Measurements from ENCODE around the gene MAGI2. TPM values are rescaled to one million over a fixed set of nuclear protein-coding genes. Genes with fewer than 3 reads are reported as not detected.

MAGI2 gene
- total RNA-seq, 1 donor from 2014 or later, result 13.3 TPM

DNA sequence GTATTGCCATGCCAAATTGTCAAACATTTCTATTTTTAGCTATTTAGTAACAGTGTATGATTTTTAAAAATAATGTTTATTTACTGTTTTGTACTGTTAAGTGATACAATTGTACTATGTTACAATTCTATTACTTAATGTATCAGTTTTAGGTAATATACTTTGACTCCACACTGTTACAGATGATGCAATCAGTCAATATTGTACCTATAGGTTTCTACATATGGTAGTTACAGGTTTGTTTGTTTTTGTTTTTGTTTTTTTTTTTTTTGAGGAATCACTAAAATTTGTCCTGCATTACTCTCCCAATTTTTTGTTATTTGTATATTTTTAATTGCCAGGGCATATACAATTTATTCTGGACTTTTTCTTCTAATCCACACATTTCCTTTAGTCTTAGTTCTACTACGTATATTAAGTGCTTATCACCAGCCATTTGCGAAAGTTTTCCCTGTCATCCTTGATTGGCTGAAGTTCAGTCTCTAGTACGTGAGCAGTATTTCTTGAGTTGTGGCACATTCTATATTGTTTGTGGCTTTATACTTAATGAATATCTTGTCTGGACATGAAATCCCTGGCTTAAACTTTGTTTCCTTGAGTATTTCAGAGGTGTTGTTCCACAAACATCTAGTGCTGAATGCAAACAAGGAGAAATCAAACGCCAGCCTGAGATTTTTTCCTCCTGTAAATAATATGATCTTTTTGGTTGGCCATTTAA lies 114.1 kb downstream of the MAGI2 start:
- Mint-ChIP-seq H3K27ac (no peak overlapping the region), H3K36me3 (no peaks in the 10 kb centered on the region), H3K27me3 (no peaks in the 10 kb centered on the region), H3K4me3 (no peak overlapping the region), H3K4me1 (ENCODE audit: unreplicated experiment) (peaks cover 7% of the 10 kb centered on the region), H3K9me3 (no peaks in the 10 kb centered on the region)
- no peak for DNase-seq (ENCODE audit: extremely low spot score, unreplicated experiment)
- TF ChIP-seq, protein P1, sequence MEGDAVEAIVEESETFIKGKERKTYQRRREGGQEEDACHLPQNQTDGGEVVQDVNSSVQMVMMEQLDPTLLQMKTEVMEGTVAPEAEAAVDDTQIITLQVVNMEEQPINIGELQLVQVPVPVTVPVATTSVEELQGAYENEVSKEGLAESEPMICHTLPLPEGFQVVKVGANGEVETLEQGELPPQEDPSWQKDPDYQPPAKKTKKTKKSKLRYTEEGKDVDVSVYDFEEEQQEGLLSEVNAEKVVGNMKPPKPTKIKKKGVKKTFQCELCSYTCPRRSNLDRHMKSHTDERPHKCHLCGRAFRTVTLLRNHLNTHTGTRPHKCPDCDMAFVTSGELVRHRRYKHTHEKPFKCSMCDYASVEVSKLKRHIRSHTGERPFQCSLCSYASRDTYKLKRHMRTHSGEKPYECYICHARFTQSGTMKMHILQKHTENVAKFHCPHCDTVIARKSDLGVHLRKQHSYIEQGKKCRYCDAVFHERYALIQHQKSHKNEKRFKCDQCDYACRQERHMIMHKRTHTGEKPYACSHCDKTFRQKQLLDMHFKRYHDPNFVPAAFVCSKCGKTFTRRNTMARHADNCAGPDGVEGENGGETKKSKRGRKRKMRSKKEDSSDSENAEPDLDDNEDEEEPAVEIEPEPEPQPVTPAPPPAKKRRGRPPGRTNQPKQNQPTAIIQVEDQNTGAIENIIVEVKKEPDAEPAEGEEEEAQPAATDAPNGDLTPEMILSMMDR (conservative IDR thresholded peaks at IDR 0.05), result no peak

DNA sequence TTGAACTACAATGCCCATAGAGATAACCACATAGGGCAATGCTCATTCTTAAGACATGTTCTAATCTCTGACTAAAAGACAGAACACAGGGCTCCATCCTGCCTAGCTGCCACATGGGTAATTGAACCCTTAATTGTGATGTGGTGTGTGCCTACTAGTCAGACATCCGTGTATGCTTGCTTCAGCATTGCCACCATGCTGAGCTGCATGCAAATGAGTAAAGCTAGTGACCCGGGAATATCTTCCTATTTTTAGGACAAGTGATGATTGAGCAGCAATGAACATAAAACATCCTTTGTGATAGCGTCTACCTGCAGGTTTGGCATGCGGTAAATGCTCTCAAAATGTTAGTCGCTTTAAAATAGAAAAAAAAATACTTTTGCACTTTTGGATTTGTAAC lies 115.8 kb downstream of the MAGI2 start:
- H3K27me3 Mint-ChIP-seq, result no peaks in the 10 kb centered on the region
- no peaks in the 10 kb centered on the region for H3K9me3 Mint-ChIP-seq
- TF ChIP-seq, protein P1 (conservative IDR thresholded peaks at IDR 0.05), result no peak
- no peak overlapping the region for H3K4me3 Mint-ChIP-seq
- peaks cover 7% of the 10 kb centered on the region for H3K4me1 Mint-ChIP-seq (ENCODE audit: unreplicated experiment)
- no peak overlapping the region for H3K27ac Mint-ChIP-seq
- no peak for DNase-seq (ENCODE audit: extremely low spot score, unreplicated experiment)
- no peaks in the 10 kb centered on the region for H3K36me3 Mint-ChIP-seq

DNA sequence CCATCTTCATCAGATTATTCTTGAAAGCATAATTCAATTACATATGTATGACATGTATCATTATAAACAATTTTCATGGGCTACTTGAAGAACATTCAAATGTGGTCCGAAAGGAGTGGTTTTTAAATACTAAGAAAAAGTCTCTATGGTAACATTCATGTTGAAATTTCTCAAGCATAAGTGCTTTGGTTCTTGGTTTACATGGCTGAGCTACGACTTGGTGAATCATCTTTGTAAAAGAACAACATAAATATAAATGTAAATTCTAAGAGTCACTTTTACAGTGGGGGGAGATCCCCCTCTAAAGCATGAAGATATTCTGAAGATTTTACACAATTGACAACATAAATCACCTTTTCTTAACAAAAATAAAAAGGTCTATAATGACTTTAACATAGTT lies 118.6 kb downstream of the MAGI2 start:
- Mint-ChIP-seq H3K4me1 (ENCODE audit: unreplicated experiment) (peaks cover 7% of the 10 kb centered on the region), H3K27me3 (no peaks in the 10 kb centered on the region), H3K9me3 (no peaks in the 10 kb centered on the region), H3K36me3 (no peaks in the 10 kb centered on the region), H3K27ac (no peak overlapping the region), H3K4me3 (no peak overlapping the region)
- no peak for DNase-seq (ENCODE audit: extremely low spot score, unreplicated experiment)
- TF ChIP-seq, protein P1 (conservative IDR thresholded peaks at IDR 0.05), result no peak

DNA sequence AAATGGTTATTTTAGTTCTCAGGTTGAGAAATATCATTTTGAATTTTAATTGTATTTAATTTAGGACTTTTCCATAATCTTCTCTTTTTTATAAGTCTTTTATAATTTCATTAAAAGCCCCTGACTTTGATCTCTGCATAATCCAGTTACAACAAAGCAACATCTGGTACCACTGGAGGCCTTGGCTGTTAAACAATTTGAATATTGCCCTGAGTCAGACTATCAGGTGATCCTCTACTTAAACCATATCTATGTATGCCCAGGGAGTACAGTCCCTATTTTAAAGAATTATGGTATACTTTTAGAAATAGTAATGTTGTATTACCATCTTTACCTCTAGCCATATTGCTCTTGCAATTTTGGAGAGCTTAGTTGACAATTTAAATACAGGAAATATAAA lies 119.1 kb downstream of the MAGI2 start:
- H3K4me3 Mint-ChIP-seq, result no peak overlapping the region

DNA sequence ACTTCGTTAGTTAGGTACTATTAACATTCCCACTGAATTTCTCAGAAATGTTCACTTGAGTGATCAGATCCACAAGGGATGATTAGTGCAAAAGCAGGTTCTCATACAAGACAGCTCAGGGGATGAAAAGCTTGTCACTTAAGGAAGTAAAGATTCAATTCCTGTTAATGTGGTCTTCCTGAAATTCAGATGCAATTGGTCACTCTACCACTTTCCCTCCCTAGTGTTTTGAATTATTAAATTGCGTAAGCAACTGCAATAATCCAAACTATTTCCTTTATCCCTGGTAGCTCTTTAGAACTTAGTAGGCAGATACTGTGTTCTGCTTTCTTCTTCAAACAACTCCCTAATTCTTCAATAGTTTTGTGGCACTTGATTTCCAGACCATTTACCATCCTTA lies 121.4 kb downstream of the MAGI2 start:
- TF ChIP-seq, protein P1 (conservative IDR thresholded peaks at IDR 0.05), result no peak
- Mint-ChIP-seq H3K4me1 (ENCODE audit: unreplicated experiment) (no peaks in the 10 kb centered on the region), H3K27me3 (no peaks in the 10 kb centered on the region), H3K27ac (no peak overlapping the region), H3K4me3 (no peak overlapping the region), H3K9me3 (no peaks in the 10 kb centered on the region), H3K36me3 (no peaks in the 10 kb centered on the region)
- no peak for DNase-seq (ENCODE audit: extremely low spot score, unreplicated experiment)

More for the DNA sequence above, 119.1 kb downstream of the MAGI2 start:
- Mint-ChIP-seq H3K4me1 (ENCODE audit: unreplicated experiment) (peaks cover 7% of the 10 kb centered on the region), H3K36me3 (no peaks in the 10 kb centered on the region), H3K27me3 (no peaks in the 10 kb centered on the region), H3K9me3 (no peaks in the 10 kb centered on the region), H3K27ac (no peak overlapping the region)
- DNase-seq (ENCODE audit: extremely low spot score, unreplicated experiment), result no peak
- TF ChIP-seq, protein P1 (conservative IDR thresholded peaks at IDR 0.05), result no peak
